Lower leg skin (tissue), 4 donors: Measurements from ENCODE around the gene SYT8. TPM values are rescaled to one million over a fixed set of nuclear protein-coding genes. Genes with fewer than 3 reads are reported as not detected.

Experiments
- DNase-seq, 2 donors: peaks; one replicate each; pipeline ENCODE4 v3.0.0-alpha.2; 2019; ENCODE audit warnings: low spot score in 2 of 2
- H3K4me3 ChIP-seq: fragments of 200-600 bp; sonication (generic); 2 replicates; pipeline ENCODE4 v1.5.1; 2017; ENCODE audit warnings: mild to moderate bottlenecking, low read depth; ENCODE audit not compliant: poor library complexity, severe bottlenecking
- POLR2A ChIP-seq, 2 donors: fragments of 450-650 bp; IDR thresholded peaks; one replicate each; pipeline ENCODE4 v1.6.1; 2016 to 2017; ENCODE audit warnings: antibody characterized with exemption in 2 of 2, mild to moderate bottlenecking in 1 of 2, moderate library complexity in 1 of 2
- WGBS, 2 donors: methylation state at CpG; one replicate each; pipeline ENCODE4 v1.1.5; 2018; 5-methylcytosine and 5-hydroxymethylcytosine counted together
- intact Hi-C: fragments of 100-400 bp; cut with DNase I; formaldehyde crosslinking; loops from one replicate; pipeline ENCODE4 v1.15.0; 2023; ENCODE audit warnings: low total_unique reads
- total RNA-seq, 4 donors: library from RNA; depleted of rRNA; stranded (reverse); fragments of >200 nt; gene quantifications; one replicate each; pipeline ENCODE4 v1.1.0, GENCODE V29; 2016
- TF ChIP-seq, protein P1 (sequence below), 3 donors: fragments of 450-650 bp; IDR thresholded peaks; one replicate each; pipeline ENCODE4 v1.5.1; 2016; ENCODE audit warnings: antibody characterized with exemption in 3 of 3, mild to moderate bottlenecking in 3 of 3, moderate library complexity in 2 of 3

The SYT8 gene
- total RNA-seq, 4 donors from 2014 or later: 74.1 to 177 (median 106) TPM

GRCh38 chr11:1848640-1849430 lies 14.0 kb downstream of the SYT8 start:
- no peak overlapping the region for H3K4me3 ChIP-seq
- 90 to 92% methylated on average over 19 of the region's 19 CpGs for WGBS, 2 donors
- DNase-seq: no peak
- TF ChIP-seq POLR2A (IDR thresholded peaks at IDR 0.05): no peak
- TF ChIP-seq, protein P1, sequence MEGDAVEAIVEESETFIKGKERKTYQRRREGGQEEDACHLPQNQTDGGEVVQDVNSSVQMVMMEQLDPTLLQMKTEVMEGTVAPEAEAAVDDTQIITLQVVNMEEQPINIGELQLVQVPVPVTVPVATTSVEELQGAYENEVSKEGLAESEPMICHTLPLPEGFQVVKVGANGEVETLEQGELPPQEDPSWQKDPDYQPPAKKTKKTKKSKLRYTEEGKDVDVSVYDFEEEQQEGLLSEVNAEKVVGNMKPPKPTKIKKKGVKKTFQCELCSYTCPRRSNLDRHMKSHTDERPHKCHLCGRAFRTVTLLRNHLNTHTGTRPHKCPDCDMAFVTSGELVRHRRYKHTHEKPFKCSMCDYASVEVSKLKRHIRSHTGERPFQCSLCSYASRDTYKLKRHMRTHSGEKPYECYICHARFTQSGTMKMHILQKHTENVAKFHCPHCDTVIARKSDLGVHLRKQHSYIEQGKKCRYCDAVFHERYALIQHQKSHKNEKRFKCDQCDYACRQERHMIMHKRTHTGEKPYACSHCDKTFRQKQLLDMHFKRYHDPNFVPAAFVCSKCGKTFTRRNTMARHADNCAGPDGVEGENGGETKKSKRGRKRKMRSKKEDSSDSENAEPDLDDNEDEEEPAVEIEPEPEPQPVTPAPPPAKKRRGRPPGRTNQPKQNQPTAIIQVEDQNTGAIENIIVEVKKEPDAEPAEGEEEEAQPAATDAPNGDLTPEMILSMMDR (IDR thresholded peaks at IDR 0.05): no peak
- intact Hi-C loops: no loop called here

DNA sequence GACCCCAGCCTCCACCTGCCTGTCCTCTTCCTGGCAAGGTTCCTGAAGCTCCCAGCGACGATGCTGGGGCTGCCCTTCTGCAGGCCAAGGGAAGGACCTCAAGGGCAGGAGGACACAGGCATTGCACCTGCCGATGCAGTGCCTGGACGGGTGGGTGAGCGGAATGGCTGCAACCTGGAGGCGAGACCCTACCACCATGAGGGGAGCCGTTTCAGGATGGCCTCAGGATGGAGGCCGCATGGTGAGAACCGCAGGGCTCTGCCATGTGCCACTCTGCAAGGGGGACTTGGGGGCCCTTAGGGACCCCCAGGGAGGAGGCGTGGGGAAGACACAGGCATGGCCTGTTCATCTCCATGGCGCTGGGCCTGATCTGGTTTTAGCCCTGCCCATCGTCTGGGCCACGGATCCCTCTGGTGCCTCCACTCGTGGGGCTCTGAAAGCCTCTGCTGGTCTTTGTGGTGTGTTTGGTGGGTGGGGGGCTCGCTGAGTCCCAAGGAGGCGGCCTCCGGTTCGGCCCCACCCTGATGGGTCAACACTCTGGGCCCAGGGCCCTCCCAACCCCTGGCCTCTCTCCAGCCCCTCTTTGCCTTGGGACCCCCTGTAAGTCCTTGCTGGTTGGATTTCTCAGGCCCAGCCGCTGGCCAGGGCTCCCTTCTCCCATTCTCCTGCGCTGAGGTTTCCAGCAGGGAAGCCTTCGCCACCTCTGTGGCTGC lies 16.8 kb downstream of the SYT8 start:
- WGBS, 2 donors: 90 to 95% methylated on average over 16 to 20 of the region's 21 CpGs
- DNase-seq: no peak

GRCh38 chr11:1852271-1852876 lies 17.6 kb downstream of the SYT8 start:
- H3K4me3 ChIP-seq: no peak overlapping the region
- intact Hi-C loops: no loop called here
- 79 to 83% methylated on average over 24 to 25 of the region's 25 CpGs for WGBS, 2 donors
- no peak for DNase-seq
- TF ChIP-seq, protein P1 (IDR thresholded peaks at IDR 0.05): no peak
- TF ChIP-seq POLR2A (IDR thresholded peaks at IDR 0.05): no peak

More for the DNA sequence above, 16.8 kb downstream of the SYT8 start:
- TF ChIP-seq, protein P1 (IDR thresholded peaks at IDR 0.05): no peak
- TF ChIP-seq POLR2A (IDR thresholded peaks at IDR 0.05): no peak
- H3K4me3 ChIP-seq: no peak overlapping the region
- intact Hi-C loops: no loop called here

GRCh38 chr11:1852877-1853276 lies 18.1 kb downstream of the SYT8 start, which contains the start of gene LSP1:
Gene LSP1, plus strand, starts transcription at chr11:1853084. Its CDS starts 61 bp downstream, at chr11:1853145.
- 76 to 79% methylated on average over 18 of the region's 18 CpGs for WGBS, 2 donors
- intact Hi-C loops: no loop called here
- DNase-seq: no peak
- H3K4me3 ChIP-seq: no peak within 1 kb of the TSS
- TF ChIP-seq, protein P1 (IDR thresholded peaks at IDR 0.05): no peak
- TF ChIP-seq POLR2A (IDR thresholded peaks at IDR 0.05): no peak

DNA sequence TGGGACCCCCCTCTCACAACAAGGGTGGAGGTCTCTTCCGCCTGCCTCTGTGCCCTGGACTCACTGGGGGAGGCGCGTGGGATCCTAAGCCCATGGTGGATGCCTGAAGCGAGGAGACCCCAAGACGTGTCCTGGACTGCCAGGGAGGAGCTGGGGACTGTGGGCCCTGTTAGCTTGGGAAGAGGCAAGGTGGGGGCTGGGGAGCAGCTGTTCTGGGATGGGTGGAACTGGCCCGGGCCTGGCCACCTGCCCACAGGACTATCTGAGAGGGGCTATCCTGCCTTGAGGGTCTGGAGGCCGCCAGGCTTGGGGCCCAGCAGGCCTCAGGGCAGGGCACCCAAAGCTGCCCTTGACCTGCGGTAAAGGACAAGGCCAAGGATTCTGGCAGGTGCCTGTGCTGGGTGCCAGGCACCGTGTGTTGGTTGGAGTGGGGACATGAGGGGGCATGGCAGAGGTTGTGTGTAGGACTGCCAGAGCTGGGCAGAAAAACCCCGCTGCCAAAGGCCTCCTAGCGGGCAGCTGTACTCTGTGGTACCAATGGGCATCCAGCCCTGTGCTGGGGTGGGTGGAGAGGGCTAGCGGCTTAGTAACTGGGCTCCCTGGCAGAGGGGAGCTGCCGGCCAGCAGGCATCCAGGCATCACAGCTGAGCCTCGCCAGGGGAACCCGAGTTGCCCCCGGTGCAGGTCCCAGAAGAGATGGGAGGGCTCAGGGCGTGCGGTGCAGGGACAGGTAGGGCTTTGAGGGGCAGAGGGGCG lies 18.8 kb downstream of the SYT8 start:
- WGBS, 2 donors: 84 to 90% methylated on average over 11 to 19 of the region's 19 CpGs
- TF ChIP-seq POLR2A (IDR thresholded peaks at IDR 0.05): no peak
- TF ChIP-seq, protein P1 (IDR thresholded peaks at IDR 0.05): no peak
- intact Hi-C loops: no loop called here
- no peak for DNase-seq
- H3K4me3 ChIP-seq: no peak overlapping the region
